Omental fat pad (tissue), 4 donors: ENCODE measurements around the gene METTL24. TPM values are rescaled to one million over a fixed set of nuclear protein-coding genes. Genes with fewer than 3 reads are reported as not detected.

ENCODE experiments used
- ATAC-seq: fragments of 150-250 bp; one replicate; pipeline ENCODE4 v1.9.1; 2016; ENCODE audit warnings: mild to moderate bottlenecking, moderate library complexity; ENCODE audit not compliant: low FRiP score
- DNase-seq: peaks from one replicate; pipeline ENCODE4 v3.0.0-alpha.2; 2019; ENCODE audit warnings: low spot score
- total RNA-seq, 4 donors: library from RNA; depleted of rRNA; stranded (reverse); fragments of >200 nt; gene quantifications; one replicate each; pipeline ENCODE4 v1.1.0, GENCODE V29; 2016
- TF ChIP-seq, protein P1 (sequence below), 3 donors: fragments of 450-650 bp; IDR thresholded peaks; one replicate each; pipeline ENCODE4 v1.5.1; 2016 to 2017; ENCODE audit warnings: antibody characterized with exemption in 3 of 3, mild to moderate bottlenecking in 3 of 3, moderate library complexity in 2 of 3

The METTL24 gene
- total RNA-seq, 4 donors from 2014 or later, result 2.4 to 6.9 (median 2.7) TPM

DNA sequence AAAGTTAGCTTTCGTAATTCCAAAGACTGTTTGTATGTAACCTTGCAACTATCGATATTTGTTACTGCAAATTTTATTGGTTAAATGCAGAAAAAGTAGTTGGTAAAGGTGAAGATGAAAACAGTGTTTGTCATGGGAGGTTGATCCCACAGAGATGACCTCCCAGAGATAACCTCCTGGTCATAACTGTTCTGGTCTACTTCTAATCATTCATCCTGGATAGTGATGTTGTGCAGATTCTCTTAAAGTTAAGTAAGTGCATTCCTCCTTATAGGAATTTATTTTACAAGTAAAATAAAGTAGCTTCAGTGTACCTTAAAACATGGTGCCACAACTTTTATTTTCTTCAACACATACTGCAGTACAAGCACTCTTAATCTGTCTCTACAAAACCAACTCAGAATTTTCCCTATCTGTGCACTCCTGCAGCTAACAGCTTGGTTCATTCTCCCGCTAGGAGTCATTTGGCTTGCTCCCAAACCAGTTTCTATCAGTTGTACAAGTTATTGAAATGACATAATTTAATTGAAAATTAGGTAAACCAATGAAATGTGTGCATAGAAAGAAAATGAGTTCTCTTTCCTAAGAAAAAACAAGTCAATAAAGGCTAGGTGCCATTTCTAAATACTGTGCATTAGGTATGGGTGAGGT is 19.2 kb downstream of the METTL24 start:
- TF ChIP-seq, protein P1, sequence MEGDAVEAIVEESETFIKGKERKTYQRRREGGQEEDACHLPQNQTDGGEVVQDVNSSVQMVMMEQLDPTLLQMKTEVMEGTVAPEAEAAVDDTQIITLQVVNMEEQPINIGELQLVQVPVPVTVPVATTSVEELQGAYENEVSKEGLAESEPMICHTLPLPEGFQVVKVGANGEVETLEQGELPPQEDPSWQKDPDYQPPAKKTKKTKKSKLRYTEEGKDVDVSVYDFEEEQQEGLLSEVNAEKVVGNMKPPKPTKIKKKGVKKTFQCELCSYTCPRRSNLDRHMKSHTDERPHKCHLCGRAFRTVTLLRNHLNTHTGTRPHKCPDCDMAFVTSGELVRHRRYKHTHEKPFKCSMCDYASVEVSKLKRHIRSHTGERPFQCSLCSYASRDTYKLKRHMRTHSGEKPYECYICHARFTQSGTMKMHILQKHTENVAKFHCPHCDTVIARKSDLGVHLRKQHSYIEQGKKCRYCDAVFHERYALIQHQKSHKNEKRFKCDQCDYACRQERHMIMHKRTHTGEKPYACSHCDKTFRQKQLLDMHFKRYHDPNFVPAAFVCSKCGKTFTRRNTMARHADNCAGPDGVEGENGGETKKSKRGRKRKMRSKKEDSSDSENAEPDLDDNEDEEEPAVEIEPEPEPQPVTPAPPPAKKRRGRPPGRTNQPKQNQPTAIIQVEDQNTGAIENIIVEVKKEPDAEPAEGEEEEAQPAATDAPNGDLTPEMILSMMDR (IDR thresholded peaks at IDR 0.05), result no peak
- ATAC-seq, result no peak
- no peak for DNase-seq

DNA sequence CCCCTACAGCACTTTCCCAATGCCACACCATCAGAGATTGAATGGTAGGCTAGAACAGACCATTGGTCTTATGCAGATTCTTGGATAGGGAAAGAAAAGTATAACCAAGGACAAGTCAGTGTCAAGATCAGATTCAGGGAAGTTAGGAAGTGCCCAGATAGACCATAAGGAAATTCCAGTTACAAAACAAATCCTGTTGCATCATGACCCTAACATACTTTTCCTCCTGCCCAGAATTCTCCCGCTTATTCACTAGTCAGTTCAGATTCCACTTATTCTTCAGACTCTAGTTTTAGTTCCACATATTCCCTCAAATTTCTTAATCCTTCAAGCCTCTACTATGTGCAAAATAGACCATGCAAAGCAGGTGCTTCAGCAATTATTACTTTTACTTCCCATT is 20.7 kb downstream of the METTL24 start:
- ATAC-seq (no peak), DNase-seq (no peak)
- TF ChIP-seq, protein P1 (IDR thresholded peaks at IDR 0.05), result no peak

- TF ChIP-seq, protein P1 (IDR thresholded peaks at IDR 0.05), result no peak
- DNase-seq (no peak), ATAC-seq (no peak)
Observed at GRCh38 chr6:110334423-110335180, 23.5 kb downstream of the METTL24 start.

DNA sequence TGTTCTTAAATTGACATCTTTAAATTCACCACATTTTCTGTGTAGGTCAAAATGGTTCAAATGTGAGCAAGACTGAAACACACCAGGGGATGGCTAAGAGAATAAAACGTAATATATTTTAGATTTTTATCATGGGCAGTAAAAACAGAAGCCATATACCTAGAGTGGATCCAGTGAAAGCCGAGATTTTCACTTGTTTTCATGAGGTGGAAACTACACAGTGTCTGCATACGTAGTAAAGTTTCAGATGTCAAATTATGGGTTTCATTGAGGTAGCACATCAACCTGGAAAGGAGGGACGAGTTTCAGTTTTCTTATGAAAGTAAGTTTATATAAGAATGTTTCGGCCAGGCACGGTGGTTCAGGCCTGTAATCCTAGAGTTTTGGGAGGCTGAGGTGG is 25.9 kb downstream of the METTL24 start:
- no peak for ATAC-seq
- TF ChIP-seq, protein P1 (IDR thresholded peaks at IDR 0.05), result no peak
- DNase-seq, result no peak

DNA sequence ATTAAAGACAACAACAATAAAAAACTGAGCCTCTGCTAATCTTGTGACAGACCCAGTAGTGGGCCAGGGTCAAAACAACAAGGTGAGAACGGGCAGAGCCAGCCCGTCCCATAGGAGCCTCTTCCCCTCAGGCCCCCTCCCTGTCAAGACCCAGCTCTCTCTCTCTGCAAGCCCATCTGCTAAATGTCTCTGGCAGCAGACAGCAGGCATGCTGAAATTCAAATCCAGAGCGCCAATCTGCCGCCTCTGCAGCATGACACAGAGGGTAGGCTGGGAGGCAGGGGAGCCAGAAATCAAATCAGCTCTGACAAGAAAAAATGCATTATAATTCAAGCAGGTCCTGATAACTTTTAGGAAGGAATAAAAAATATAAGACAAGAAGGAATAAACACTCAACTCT is 26.3 kb downstream of the METTL24 start:
- ATAC-seq (no peak), DNase-seq (no peak)
- TF ChIP-seq, protein P1 (IDR thresholded peaks at IDR 0.05), result no peak

- ATAC-seq, result no peak
- DNase-seq, result no peak
- TF ChIP-seq, protein P1 (IDR thresholded peaks at IDR 0.05), result no peak
Observed at GRCh38 chr6:110331390-110331789, 26.8 kb downstream of the METTL24 start.
